ENCODE data around the gene NFIX.

DNA sequence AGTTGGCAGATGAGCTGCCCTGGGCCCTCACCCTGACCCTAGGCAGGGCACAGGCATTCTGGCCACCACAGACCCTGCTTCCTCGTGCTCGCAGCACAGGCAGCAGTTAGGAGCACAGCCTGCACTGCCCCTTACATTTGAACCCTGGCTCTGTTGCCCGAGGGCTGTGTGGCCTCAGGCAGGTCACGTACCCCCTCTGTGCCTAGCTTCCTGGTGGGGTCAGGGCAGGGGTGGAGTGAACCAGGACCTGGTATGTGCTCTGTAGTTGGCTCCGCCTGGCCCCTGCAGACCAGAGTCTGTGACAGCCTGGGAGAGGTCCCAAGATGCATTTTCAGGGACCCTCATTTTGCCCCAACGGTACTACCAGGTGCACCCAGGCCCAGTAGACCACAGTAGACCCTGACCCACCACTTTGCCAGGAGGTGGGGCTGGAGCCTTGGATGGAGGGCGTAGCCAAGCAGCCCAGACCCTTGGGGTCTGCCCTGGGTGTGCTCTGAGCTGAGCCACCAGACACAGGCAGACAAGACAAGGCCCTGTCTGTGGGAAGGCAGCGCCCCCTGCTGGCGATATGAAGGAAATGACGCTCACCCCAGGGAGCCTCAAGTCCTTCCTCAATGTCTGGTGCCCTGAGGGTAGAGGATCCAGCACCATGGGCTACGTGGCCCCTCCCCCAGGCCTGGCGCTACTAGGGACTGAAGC lies 98.3 kb downstream of the NFIX start:
- TF ChIP-seq, protein P1, sequence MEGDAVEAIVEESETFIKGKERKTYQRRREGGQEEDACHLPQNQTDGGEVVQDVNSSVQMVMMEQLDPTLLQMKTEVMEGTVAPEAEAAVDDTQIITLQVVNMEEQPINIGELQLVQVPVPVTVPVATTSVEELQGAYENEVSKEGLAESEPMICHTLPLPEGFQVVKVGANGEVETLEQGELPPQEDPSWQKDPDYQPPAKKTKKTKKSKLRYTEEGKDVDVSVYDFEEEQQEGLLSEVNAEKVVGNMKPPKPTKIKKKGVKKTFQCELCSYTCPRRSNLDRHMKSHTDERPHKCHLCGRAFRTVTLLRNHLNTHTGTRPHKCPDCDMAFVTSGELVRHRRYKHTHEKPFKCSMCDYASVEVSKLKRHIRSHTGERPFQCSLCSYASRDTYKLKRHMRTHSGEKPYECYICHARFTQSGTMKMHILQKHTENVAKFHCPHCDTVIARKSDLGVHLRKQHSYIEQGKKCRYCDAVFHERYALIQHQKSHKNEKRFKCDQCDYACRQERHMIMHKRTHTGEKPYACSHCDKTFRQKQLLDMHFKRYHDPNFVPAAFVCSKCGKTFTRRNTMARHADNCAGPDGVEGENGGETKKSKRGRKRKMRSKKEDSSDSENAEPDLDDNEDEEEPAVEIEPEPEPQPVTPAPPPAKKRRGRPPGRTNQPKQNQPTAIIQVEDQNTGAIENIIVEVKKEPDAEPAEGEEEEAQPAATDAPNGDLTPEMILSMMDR (conservative IDR thresholded peaks at IDR 0.05; ENCODE audit: low read depth in 2 of 2) = peak; percentile 84 to 99
- TF ChIP-seq, protein P2, sequence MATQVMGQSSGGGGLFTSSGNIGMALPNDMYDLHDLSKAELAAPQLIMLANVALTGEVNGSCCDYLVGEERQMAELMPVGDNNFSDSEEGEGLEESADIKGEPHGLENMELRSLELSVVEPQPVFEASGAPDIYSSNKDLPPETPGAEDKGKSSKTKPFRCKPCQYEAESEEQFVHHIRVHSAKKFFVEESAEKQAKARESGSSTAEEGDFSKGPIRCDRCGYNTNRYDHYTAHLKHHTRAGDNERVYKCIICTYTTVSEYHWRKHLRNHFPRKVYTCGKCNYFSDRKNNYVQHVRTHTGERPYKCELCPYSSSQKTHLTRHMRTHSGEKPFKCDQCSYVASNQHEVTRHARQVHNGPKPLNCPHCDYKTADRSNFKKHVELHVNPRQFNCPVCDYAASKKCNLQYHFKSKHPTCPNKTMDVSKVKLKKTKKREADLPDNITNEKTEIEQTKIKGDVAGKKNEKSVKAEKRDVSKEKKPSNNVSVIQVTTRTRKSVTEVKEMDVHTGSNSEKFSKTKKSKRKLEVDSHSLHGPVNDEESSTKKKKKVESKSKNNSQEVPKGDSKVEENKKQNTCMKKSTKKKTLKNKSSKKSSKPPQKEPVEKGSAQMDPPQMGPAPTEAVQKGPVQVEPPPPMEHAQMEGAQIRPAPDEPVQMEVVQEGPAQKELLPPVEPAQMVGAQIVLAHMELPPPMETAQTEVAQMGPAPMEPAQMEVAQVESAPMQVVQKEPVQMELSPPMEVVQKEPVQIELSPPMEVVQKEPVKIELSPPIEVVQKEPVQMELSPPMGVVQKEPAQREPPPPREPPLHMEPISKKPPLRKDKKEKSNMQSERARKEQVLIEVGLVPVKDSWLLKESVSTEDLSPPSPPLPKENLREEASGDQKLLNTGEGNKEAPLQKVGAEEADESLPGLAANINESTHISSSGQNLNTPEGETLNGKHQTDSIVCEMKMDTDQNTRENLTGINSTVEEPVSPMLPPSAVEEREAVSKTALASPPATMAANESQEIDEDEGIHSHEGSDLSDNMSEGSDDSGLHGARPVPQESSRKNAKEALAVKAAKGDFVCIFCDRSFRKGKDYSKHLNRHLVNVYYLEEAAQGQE (IDR thresholded peaks at IDR 0.05; ENCODE audit: unreplicated experiment) = no peak
- TF ChIP-seq, protein P3, sequence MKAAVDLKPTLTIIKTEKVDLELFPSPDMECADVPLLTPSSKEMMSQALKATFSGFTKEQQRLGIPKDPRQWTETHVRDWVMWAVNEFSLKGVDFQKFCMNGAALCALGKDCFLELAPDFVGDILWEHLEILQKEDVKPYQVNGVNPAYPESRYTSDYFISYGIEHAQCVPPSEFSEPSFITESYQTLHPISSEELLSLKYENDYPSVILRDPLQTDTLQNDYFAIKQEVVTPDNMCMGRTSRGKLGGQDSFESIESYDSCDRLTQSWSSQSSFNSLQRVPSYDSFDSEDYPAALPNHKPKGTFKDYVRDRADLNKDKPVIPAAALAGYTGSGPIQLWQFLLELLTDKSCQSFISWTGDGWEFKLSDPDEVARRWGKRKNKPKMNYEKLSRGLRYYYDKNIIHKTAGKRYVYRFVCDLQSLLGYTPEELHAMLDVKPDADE (IDR thresholded peaks at IDR 0.05) = no peak
- no peak for TF ChIP-seq EZH2phosphoT487 (IDR thresholded peaks at IDR 0.05; ENCODE audit: unreplicated experiment)
- TF ChIP-seq EZH2 (IDR thresholded peaks at IDR 0.05; ENCODE audit: low read depth, unreplicated experiment) = no peak
- no peak for TF ChIP-seq POLR2AphosphoS5 (IDR thresholded peaks at IDR 0.05; ENCODE audit: low read depth)
- TF ChIP-seq JUNB (IDR thresholded peaks at IDR 0.05; ENCODE audit: unreplicated experiment) = no peak
- TF ChIP-seq CREB1 (CRISPR knock-in tag; IDR thresholded peaks at IDR 0.05; ENCODE audit: low read depth) = peak; percentile 60
- TF ChIP-seq, protein P4, sequence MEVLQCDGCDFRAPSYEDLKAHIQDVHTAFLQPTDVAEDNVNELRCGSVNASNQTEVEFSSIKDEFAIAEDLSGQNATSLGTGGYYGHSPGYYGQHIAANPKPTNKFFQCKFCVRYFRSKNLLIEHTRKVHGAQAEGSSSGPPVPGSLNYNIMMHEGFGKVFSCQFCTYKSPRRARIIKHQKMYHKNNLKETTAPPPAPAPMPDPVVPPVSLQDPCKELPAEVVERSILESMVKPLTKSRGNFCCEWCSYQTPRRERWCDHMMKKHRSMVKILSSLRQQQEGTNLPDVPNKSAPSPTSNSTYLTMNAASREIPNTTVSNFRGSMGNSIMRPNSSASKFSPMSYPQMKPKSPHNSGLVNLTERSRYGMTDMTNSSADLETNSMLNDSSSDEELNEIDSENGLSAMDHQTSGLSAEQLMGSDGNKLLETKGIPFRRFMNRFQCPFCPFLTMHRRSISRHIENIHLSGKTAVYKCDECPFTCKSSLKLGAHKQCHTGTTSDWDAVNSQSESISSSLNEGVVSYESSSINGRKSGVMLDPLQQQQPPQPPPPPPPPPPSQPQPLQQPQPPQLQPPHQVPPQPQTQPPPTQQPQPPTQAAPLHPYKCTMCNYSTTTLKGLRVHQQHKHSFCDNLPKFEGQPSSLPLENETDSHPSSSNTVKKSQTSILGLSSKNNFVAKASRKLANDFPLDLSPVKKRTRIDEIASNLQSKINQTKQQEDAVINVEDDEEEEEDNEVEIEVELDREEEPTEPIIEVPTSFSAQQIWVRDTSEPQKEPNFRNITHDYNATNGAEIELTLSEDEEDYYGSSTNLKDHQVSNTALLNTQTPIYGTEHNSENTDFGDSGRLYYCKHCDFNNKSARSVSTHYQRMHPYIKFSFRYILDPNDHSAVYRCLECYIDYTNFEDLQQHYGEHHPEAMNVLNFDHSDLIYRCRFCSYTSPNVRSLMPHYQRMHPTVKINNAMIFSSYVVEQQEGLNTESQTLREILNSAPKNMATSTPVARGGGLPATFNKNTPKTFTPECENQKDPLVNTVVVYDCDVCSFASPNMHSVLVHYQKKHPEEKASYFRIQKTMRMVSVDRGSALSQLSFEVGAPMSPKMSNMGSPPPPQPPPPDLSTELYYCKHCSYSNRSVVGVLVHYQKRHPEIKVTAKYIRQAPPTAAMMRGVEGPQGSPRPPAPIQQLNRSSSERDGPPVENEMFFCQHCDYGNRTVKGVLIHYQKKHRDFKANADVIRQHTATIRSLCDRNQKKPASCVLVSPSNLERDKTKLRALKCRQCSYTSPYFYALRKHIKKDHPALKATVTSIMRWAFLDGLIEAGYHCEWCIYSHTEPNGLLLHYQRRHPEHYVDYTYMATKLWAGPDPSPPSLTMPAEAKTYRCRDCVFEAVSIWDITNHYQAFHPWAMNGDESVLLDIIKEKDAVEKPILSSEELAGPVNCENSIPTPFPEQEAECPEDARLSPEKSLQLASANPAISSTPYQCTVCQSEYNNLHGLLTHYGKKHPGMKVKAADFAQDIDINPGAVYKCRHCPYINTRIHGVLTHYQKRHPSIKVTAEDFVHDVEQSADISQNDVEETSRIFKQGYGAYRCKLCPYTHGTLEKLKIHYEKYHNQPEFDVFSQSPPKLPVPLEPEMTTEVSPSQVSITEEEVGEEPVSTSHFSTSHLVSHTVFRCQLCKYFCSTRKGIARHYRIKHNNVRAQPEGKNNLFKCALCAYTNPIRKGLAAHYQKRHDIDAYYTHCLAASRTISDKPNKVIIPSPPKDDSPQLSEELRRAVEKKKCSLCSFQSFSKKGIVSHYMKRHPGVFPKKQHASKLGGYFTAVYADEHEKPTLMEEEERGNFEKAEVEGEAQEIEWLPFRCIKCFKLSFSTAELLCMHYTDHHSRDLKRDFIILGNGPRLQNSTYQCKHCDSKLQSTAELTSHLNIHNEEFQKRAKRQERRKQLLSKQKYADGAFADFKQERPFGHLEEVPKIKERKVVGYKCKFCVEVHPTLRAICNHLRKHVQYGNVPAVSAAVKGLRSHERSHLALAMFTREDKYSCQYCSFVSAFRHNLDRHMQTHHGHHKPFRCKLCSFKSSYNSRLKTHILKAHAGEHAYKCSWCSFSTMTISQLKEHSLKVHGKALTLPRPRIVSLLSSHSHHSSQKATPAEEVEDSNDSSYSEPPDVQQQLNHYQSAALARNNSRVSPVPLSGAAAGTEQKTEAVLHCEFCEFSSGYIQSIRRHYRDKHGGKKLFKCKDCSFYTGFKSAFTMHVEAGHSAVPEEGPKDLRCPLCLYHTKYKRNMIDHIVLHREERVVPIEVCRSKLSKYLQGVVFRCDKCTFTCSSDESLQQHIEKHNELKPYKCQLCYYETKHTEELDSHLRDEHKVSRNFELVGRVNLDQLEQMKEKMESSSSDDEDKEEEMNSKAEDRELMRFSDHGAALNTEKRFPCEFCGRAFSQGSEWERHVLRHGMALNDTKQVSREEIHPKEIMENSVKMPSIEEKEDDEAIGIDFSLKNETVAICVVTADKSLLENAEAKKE (CRISPR knock-in tag; IDR thresholded peaks at IDR 0.05) = no peak
- no peak for TF ChIP-seq STAT1 (IDR thresholded peaks at IDR 0.05; ENCODE audit: unreplicated experiment)

Data from GM23338 (cell line).